ENCODE results near the gene SLC12A2.

DNA sequence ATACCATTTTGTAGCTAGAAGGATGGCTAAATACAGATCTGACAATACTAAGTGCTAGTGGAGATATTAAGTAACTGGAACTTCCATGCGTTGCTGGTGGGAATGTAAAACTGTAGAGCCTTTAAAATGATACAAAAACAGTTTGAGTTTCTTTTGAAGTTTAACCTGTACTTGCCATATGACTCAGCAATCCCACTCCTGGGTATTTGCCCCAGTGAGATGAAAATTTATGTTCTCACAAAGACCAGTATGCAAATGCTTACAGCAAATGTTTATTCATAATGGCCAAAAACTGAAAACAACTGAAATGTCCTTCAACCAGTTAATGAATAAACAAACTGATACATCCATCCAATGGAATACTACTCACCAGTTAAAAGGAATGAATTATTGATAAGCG, 137.3 kb downstream of the SLC12A2 start:
- TF ChIP-seq POLR2AphosphoS5 (IDR thresholded peaks at IDR 0.05; ENCODE audit: low read depth, low read length) (no peak), POLR2A (IDR thresholded peaks at IDR 0.05; ENCODE audit: low read depth, low read length) (no peak)
